OCI-LY7 (cell line): ENCODE results near the gene UGT3A2.

Source experiments
- CTCF ChIP-seq: fragments of 200-600 bp; sonication (generic); conservative IDR thresholded peaks from 2 replicates; pipeline ENCODE4 v1.5.1; 2014; ENCODE audit warnings: mild to moderate bottlenecking, antibody characterized with exemption, low read length, moderate library complexity, mixed read lengths
- EZH2phosphoT487 ChIP-seq: fragments of 200-600 bp; sonication (generic); IDR thresholded peaks from 2 replicates; pipeline ENCODE4 v1.6.1; 2018; ENCODE audit warnings: low read depth, borderline replicate concordance, mild to moderate bottlenecking, mixed run types, antibody characterized with exemption, low read length, moderate library complexity, mixed read lengths

- TF ChIP-seq CTCF (no peak), EZH2phosphoT487 (no peak)
Observed at GRCh38 chr5:36006163-36006562, 60.5 kb downstream of the UGT3A2 start.
